GM03348 (cell line): Measurements from ENCODE around the gene NUP210L.
A peak's percentile ranks its signal among the peaks of the same experiment; 100 is the strongest.
"Not testable (repeated sequence)": the region's sequence is repeated elsewhere in the genome, so short reads cannot be mapped to it uniquely, and the experiment has no call there.

ENCODE experiments used
- DNase-seq: peaks from one replicate; pipeline ENCODE4 v3.0.0; 2012; ENCODE audit warnings: low spot score

The NUP210L gene

DNA sequence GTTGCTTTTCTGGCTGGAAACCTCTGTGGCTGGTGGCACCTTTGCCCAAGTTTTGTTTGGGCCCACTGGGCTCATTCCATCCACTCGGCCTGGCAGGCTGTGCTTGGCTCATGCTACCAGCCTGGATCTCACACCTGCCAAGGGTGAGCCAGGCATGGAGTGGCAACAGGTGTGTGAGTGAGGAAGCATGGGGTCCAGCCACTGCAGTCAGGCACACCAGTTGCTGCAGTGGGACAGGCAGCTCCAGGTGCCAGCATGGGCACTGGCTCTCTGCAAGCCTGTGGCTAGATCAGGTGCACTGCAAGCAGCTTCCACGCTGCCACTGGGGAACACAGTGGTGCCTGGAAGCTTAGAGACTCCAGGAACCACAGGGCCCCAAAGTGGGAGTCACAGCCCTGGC, 57.0 kb downstream of the NUP210L start:
- DNase-seq, result no peak

DNA sequence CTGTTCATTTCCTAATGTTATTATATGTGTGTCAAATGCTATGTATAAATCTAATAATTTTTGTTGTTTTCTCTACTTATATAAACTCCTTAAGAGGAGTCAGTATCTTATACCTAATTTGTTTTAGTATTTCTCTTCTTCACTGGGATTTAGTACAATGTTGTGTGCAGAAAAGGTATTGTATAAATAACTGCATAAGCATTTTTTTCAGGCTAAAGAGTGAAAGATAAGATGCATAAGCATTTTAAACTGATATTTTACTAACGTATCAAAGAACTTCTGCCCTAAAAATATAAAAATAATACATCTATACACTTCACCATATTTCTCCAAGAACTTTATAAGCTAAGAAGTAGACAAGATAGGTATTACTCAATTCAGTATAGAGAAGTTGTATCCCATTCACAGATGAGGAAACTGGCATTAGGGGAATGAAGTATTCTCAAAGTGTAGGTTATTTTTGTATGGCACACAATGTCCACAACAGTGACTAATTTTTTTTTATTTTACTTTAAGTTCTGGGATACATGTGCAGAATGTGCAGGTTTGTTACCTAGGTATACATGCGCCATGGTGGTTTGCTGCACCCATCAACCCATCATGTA, 59.3 kb downstream of the NUP210L start:
- DNase-seq, result no peak

- DNase-seq, result no peak
Measured at GRCh38 chr1:154094411-154094810, 60.5 kb downstream of the NUP210L start.

GRCh38 chr1:154093699-154094098, 61.2 kb downstream of the NUP210L start:
- no peak for DNase-seq

GRCh38 chr1:154091706-154092105, 63.2 kb downstream of the NUP210L start:
- DNase-seq, result no peak

GRCh38 chr1:154087574-154087973, 67.3 kb downstream of the NUP210L start:
- no peak for DNase-seq

DNA sequence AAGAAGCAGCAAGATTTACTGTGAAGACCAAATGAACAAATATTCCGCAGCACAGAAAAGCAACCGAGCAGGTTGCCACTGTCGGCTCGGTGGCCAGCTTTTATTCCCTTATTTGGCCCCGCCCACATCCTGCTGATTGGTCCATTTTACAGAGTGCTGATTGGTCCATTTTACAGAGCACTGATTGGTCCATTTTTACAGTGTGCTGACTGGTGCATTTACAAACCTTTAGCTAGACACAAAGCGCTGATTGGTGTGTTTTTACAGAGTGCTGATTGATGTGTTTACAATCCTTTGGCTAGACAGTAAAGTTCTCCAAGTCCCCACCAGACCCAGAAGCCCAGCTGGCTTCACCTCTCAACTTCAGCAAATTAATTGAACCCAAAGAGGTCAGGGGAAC, 71.8 kb downstream of the NUP210L start:
- DNase-seq, result not testable (repeated sequence)

GRCh38 chr1:154081386-154082126, 73.3 kb downstream of the NUP210L start:
- no peak for DNase-seq

GRCh38 chr1:154076413-154076812, 78.5 kb downstream of the NUP210L start:
- DNase-seq, result no peak

DNA sequence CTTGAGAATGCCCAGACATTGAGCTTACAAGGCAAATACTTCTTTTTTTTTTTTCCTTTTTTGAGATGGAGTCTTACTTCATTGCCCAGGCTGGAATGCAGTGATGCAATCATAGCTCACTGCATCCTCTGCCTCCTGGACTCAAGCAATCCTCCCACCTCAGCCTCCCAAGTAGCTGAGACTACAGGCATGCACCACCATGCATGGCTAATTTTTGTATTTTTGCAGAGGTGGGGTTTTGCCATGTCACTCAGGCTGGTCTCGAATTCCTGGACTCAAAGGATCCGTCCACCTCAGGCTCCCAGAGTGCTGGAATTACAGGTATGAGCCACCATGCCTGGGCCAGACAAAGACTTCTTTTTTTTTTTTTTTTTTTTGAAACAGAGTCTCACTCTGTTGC, 79.1 kb downstream of the NUP210L start:
- DNase-seq, result no peak

DNA sequence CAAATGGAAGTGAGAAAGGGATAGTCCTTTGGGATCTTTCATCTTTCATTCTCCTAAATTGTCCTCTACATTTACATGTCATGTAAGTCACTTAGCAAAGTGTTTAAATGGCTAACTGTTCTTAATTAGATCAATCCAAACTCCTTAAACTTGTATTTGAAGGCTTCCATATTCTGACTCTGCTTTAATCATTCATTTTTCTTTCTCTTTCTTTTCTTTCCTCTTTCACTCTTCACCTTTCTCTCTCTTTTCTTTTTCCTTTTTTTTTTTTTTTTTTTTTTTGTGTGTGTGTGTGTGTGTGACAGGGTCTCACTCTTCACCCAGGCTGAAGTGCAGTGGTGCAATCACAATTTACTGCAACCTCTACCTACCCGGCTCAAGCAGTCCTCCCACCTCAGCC, 92.6 kb downstream of the NUP210L start:
- no peak for DNase-seq

GRCh38 chr1:154047436-154047835, 107.4 kb downstream of the NUP210L start:
- DNase-seq, result not testable (repeated sequence)

- DNase-seq, result not testable (repeated sequence)
Measured at GRCh38 chr1:154033697-154034096, 121.2 kb downstream of the NUP210L start.

GRCh38 chr1:154019940-154020339, 134.9 kb downstream of the NUP210L start:
- DNase-seq, result no peak

DNA sequence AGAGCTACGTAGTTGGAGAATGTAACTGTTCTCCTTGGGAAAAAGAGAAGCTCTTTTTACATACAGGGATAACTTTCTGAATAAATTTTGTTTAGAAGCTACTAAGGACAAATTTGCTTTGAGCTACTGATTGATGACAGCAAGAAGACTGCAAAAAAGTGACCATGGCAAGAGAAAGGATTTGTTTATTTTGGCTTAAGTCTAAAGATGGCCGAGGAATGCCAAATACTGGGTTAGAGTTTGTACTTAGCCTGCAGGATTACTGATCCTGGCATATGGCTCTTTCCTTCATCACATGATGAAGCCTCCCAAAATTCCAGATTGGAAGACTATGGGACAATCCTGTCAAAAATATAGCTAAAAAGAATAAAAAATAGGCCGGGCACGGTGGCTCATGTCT, 135.6 kb downstream of the NUP210L start:
- no peak for DNase-seq

GRCh38 chr1:154014154-154014907, 140.5 kb downstream of the NUP210L start:
- DNase-seq, result peak; percentile 36

DNA sequence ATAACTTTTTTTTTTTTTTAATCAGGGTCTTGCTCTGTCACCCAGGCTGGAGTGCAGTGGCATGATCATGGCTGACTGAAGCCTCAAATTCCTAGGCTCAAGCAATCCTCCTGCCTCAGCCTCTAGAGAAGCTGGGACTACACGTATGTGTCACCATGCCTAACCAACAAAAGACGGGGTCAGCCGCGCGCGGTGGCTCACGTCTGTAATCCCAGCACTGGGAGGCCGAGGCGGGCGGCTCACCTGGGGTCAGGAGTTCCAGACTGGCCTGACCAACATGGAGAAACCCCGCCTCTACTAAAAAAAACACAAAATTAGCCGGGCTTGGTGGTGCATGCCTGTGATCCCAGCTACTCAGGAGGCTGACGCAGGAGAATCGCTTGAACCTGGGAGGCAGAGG, 142.3 kb downstream of the NUP210L start:
- DNase-seq, result not testable (repeated sequence)

GRCh38 chr1:154012129-154012528, 142.7 kb downstream of the NUP210L start:
- no peak for DNase-seq

DNA sequence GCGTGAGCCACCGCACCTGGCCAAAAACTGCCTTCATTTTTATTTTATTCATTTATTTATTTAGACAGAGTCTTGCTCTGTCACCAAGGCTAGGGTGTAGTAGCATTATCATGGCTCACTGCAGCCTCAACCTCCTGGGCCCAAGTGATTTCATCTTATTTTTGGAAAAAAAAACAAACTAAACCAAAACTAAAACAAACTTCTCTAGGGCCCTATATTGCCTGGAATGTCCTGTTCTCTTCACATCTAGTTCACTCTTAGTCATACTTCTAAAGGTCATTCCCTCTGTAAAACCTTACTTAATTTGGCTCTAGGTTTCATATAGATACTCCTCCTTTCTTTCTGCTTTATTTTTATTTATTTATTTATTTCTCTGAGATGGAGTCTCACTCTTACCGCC, 148.7 kb downstream of the NUP210L start:
- no peak for DNase-seq

DNA sequence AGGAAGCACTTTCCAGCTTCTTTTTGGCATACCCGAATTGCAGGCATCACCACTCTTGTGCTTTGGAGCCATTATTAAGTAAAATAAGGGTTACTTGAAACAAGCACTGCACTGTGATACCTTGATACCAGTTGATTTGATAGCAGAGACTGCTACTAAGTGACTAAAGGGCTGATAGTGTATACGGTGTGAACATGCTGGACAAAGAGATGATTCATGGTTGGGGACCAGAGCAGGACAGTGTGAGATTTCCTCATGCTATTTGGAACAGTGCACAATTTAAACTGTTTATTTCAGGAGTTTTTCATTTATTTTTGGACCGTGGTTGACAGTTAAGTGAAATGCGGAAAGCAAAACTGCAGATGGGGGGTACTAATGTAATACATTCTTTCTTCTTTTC, 154.5 kb downstream of the NUP210L start:
- DNase-seq, result no peak

GRCh38 chr1:153996882-153997281, 158.0 kb downstream of the NUP210L start:
- not testable (repeated sequence) for DNase-seq

GRCh38 chr1:153995640-153996039, 159.2 kb downstream of the NUP210L start:
- no peak for DNase-seq

- no peak for DNase-seq
Measured at GRCh38 chr1:153995202-153995601, 159.7 kb downstream of the NUP210L start.
